Measurements from ENCODE around the gene UGT1A7. TPM values are rescaled to one million over a fixed set of nuclear protein-coding genes. Genes with fewer than 3 reads are reported as not detected.

Gene UGT1A7
- total RNA-seq, 1 donor from 2014 or later = 4.9 TPM

GRCh38 chr2:233672886-233673285 lies 8.8 kb upstream of the UGT1A7 start:
- TF ChIP-seq POLR2AphosphoS5 (IDR thresholded peaks at IDR 0.05; ENCODE audit: insufficient read depth in 1 of 2, low read depth in 1 of 2) = no peak
- no peak for TF ChIP-seq POLR2A (IDR thresholded peaks at IDR 0.05)
- TF ChIP-seq, protein P1, sequence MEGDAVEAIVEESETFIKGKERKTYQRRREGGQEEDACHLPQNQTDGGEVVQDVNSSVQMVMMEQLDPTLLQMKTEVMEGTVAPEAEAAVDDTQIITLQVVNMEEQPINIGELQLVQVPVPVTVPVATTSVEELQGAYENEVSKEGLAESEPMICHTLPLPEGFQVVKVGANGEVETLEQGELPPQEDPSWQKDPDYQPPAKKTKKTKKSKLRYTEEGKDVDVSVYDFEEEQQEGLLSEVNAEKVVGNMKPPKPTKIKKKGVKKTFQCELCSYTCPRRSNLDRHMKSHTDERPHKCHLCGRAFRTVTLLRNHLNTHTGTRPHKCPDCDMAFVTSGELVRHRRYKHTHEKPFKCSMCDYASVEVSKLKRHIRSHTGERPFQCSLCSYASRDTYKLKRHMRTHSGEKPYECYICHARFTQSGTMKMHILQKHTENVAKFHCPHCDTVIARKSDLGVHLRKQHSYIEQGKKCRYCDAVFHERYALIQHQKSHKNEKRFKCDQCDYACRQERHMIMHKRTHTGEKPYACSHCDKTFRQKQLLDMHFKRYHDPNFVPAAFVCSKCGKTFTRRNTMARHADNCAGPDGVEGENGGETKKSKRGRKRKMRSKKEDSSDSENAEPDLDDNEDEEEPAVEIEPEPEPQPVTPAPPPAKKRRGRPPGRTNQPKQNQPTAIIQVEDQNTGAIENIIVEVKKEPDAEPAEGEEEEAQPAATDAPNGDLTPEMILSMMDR (IDR thresholded peaks at IDR 0.05) = no peak
- no peak overlapping the region for H3K27ac ChIP-seq

GRCh38 chr2:233673896-233674295 lies 7.8 kb upstream of the UGT1A7 start:
- Histone ChIP-seq H3K4me3 (no peak overlapping the region), H3K9me3 (no peaks in the 10 kb centered on the region), H3K4me1 (no peaks in the 10 kb centered on the region), H3K36me3 (no peaks in the 10 kb centered on the region), H3K27me3 (no peaks in the 10 kb centered on the region), H3K27ac (no peak overlapping the region)
- DNase-seq (ENCODE audit: extremely low spot score in 2 of 2) = no peak
- intact Hi-C loops (cut with DNase I) = no loop called here
- no peak for TF ChIP-seq POLR2AphosphoS5 (IDR thresholded peaks at IDR 0.05; ENCODE audit: insufficient read depth in 1 of 2, low read depth in 1 of 2)
- TF ChIP-seq POLR2A (IDR thresholded peaks at IDR 0.05) = no peak
- TF ChIP-seq, protein P1 (IDR thresholded peaks at IDR 0.05) = no peak

More at GRCh38 chr2:233672886-233673285, 8.8 kb upstream of the UGT1A7 start:
- H3K4me1 ChIP-seq = no peaks in the 10 kb centered on the region
- no peaks in the 10 kb centered on the region for H3K36me3 ChIP-seq
- H3K27me3 ChIP-seq = no peaks in the 10 kb centered on the region
- no peak for DNase-seq (ENCODE audit: extremely low spot score in 2 of 2)
- H3K9me3 ChIP-seq = no peaks in the 10 kb centered on the region
- intact Hi-C loops (cut with DNase I) = no loop called here
- no peak overlapping the region for H3K4me3 ChIP-seq

DNA sequence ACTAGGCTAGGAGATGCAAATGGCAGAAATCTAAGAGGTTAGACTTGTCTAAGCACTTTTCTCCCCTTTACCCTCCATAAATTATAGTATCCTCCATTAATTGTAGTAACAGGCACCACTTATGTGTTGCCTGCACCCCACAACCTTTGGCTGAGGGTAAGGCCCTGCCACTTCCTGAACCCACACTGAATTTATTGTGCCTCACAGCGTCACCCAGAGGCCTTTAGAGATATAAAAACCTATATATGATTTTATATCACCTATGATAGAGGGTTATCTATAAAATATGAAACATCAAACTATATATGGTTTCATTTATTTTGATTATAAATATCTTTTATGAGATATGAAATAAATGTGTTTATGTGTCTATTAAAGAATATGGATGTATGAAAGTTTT lies 7.4 kb upstream of the UGT1A7 start:
- Histone ChIP-seq H3K9me3 (no peaks in the 10 kb centered on the region), H3K27ac (no peak overlapping the region), H3K36me3 (no peaks in the 10 kb centered on the region), H3K27me3 (no peaks in the 10 kb centered on the region), H3K4me1 (no peaks in the 10 kb centered on the region), H3K4me3 (no peak overlapping the region)
- no peak for TF ChIP-seq POLR2A (IDR thresholded peaks at IDR 0.05)
- TF ChIP-seq POLR2AphosphoS5 (IDR thresholded peaks at IDR 0.05; ENCODE audit: insufficient read depth in 1 of 2, low read depth in 1 of 2) = no peak
- TF ChIP-seq, protein P1 (IDR thresholded peaks at IDR 0.05) = no peak
- intact Hi-C loops (cut with DNase I) = no loop called here
- no peak for DNase-seq (ENCODE audit: extremely low spot score in 2 of 2)

DNA sequence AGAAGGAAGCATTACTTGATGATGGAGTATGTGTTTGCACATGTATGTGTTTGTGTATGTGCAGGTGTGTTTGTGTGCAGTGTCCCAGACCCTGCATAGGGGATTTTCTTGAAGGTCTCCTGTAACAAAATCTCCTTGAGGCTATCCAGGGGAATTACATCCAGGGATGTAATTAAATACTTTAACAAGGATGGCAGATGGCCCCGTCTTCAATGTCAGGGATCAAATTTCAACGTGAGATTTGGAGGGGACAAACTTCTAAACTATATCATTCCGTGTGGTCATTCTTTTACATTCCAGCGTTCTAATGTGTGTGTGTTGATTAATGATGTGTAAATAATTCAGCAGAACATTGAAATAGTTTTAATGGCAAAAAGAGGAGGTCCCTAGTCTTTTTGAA lies 6.7 kb upstream of the UGT1A7 start:
- Histone ChIP-seq H3K9me3 (no peaks in the 10 kb centered on the region), H3K36me3 (no peaks in the 10 kb centered on the region), H3K4me3 (no peak overlapping the region), H3K27me3 (no peaks in the 10 kb centered on the region), H3K27ac (no peak overlapping the region), H3K4me1 (no peaks in the 10 kb centered on the region)
- intact Hi-C loops (cut with DNase I) = no loop called here
- TF ChIP-seq, protein P1 (IDR thresholded peaks at IDR 0.05) = no peak
- TF ChIP-seq POLR2A (IDR thresholded peaks at IDR 0.05) (no peak), POLR2AphosphoS5 (IDR thresholded peaks at IDR 0.05; ENCODE audit: insufficient read depth in 1 of 2, low read depth in 1 of 2) (no peak)
- DNase-seq (ENCODE audit: extremely low spot score in 2 of 2) = no peak

DNA sequence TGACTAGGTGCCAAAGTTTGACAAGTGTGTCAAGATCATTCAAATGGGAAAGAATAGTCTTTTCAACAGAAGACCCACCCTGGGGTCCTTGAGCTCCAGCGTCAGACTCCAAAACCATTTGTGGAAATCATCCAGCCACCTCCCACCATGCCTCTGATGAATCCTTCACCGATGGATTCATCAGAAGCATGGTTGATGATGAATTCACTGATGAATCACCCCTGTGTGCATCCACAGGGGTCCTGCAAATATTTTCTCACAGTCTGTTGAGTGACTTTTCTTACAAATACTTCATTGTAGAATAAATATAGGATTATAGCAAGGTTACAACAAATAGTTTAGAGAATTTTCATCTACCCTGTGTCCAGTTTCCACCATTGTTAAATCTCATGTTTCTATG lies 5.7 kb upstream of the UGT1A7 start:
- no peak for TF ChIP-seq POLR2A (IDR thresholded peaks at IDR 0.05)
- no peak for TF ChIP-seq POLR2AphosphoS5 (IDR thresholded peaks at IDR 0.05; ENCODE audit: insufficient read depth in 1 of 2, low read depth in 1 of 2)
- TF ChIP-seq, protein P1 (IDR thresholded peaks at IDR 0.05) = no peak
- Histone ChIP-seq H3K4me3 (no peak overlapping the region), H3K9me3 (no peaks in the 10 kb centered on the region), H3K27me3 (no peaks in the 10 kb centered on the region), H3K27ac (no peak overlapping the region), H3K36me3 (no peaks in the 10 kb centered on the region), H3K4me1 (no peaks in the 10 kb centered on the region)
- DNase-seq (ENCODE audit: extremely low spot score in 2 of 2) = no peak
- intact Hi-C loops (cut with DNase I) = no loop called here
